Measurements from ENCODE around the gene STAG2. TPM values are rescaled to one million over a fixed set of nuclear protein-coding genes. Genes with fewer than 3 reads are reported as not detected.

The STAG2 gene
- total and polyA plus RNA-seq, 2 donors (not counting 3 experiments of a cell fraction or from before 2014, with no cell fraction given): 12.7 to 55.9 TPM

GRCh38 chrX:124001581-124001980, 40.1 kb downstream of the STAG2 start:
- Histone ChIP-seq H3K4me1 (ENCODE audit: control insufficient read depth, extremely low read depth, insufficient read depth, low read length) (no peaks in the 10 kb centered on the region), H3K27ac (ENCODE audit: insufficient read depth, low read depth, low read length) (no peak overlapping the region), H4K20me1 (replicated peaks; ENCODE audit: control insufficient read depth, extremely low read depth, insufficient read depth, low read length) (peaks cover 4% of the 10 kb centered on the region), H3K4me2 (ENCODE audit: insufficient read depth, low read length) (no peak overlapping the region), H3K9me1 (replicated peaks; ENCODE audit: control insufficient read depth, extremely low read depth, insufficient read depth, low read length) (no peaks in the 10 kb centered on the region), H3K27me3 (ENCODE audit: control insufficient read depth in 2 of 2, insufficient read depth in 2 of 2, low read length in 2 of 2) (no peaks in the 10 kb centered on the region), H3K9me3 (replicated peaks; ENCODE audit: control insufficient read depth, insufficient read depth, low read length) (no peaks in the 10 kb centered on the region), H3K9ac (replicated peaks; ENCODE audit: extremely low read depth, insufficient read depth, low read length) (no peak overlapping the region), H3K79me2 (ENCODE audit: control insufficient read depth, insufficient read depth, low read length) (peaks cover 84% of the 10 kb centered on the region), H2AFZ (ENCODE audit: low read depth, low read length) (no peak overlapping the region), H3K4me3 (replicated peaks in 1 of 3; ENCODE audit: insufficient read depth in 1 of 3, low read depth in 1 of 3, low read length in 3 of 3) (no peak overlapping the region), H3K36me3 (ENCODE audit: control insufficient read depth in 2 of 2, extremely low read depth in 1 of 2, insufficient read depth in 2 of 2, low read length in 2 of 2) (no peaks in the 10 kb centered on the region)
- TF ChIP-seq GATA2 (IDR thresholded peaks at IDR 0.05; ENCODE audit: insufficient read depth, insufficient read length, low read depth, low read length): no peak
- TF ChIP-seq EZH2 (IDR thresholded peaks at IDR 0.05; ENCODE audit: borderline replicate concordance, low read depth, low read length, severe bottlenecking): no peak
- TF ChIP-seq FOS (IDR thresholded peaks at IDR 0.05; ENCODE audit: borderline replicate concordance, insufficient read depth, low read length): no peak
- no peak for TF ChIP-seq MAX (IDR thresholded peaks at IDR 0.05; ENCODE audit: insufficient read depth, insufficient read length)
- no peak for TF ChIP-seq POLR2AphosphoS5 (IDR thresholded peaks at IDR 0.05; ENCODE audit: insufficient read depth, low read depth, low read length)
- no peak for TF ChIP-seq POLR2A (IDR thresholded peaks at IDR 0.05; ENCODE audit: low read depth, low read length)
- no peak for TF ChIP-seq JUN (IDR thresholded peaks at IDR 0.05; ENCODE audit: borderline replicate concordance, insufficient read depth, insufficient read length, low read depth)
- no peak for TF ChIP-seq MYC (IDR thresholded peaks at IDR 0.05; ENCODE audit: low read depth, low read length)
- no peak for TF ChIP-seq CTCF (IDR thresholded peaks at IDR 0.05; ENCODE audit: extremely low read depth in 1 of 2, insufficient read depth in 1 of 2, low read depth in 1 of 2, low read length in 2 of 2)
- dilution Hi-C loops (cut with MboI; ENCODE audit: extremely low pct_ligation_motif_present, low sequenced_read_pairs) (no loop called here), intact Hi-C loops (cut with micrococcal nuclease) (no loop called here)
- no TSS peak for BruUV-seq (replicated peaks)
- FAIRE-seq: no peak
- CTCF ChIA-PET: no interaction called here
- POLR2A ChIA-PET: no interaction called here
- no peak for DNase-seq (ENCODE audit: low read depth, low spot score)

Data from endothelial cell of umbilical vein (primary cell).